Stimulated activated CD4-positive, alpha-beta T cell treated with anti-CD3 and anti-CD28 coated beads, Interleukin-1b, Interleukin-23, amount 100 ng/mL, for 1 hour (primary cell): Measurements from ENCODE around the gene GAK.

Experiments used
- DNase-seq, 2 donors: peaks; one replicate each; pipeline ENCODE4 v3.0.0-alpha.2; 2020; ENCODE audit warnings: low read depth in 2 of 2

GAK gene

GRCh38 chr4:851701-852430 lies 80.2 kb downstream of the GAK start:
- no peak for DNase-seq

- no peak for DNase-seq
These were observed 81.7 kb downstream of the GAK start for GRCh38 chr4:850323-850945.

GRCh38 chr4:849478-850175 lies 82.5 kb downstream of the GAK start:
- no peak for DNase-seq

GRCh38 chr4:848803-849477 lies 83.2 kb downstream of the GAK start:
- DNase-seq = no peak

- DNase-seq = no peak
These were observed 83.8 kb downstream of the GAK start for GRCh38 chr4:848307-848691.

- DNase-seq = no peak
These were observed 86.3 kb downstream of the GAK start for GRCh38 chr4:845836-846251.

GRCh38 chr4:845233-845835 lies 86.8 kb downstream of the GAK start:
- no peak for DNase-seq

- DNase-seq = no peak
These were observed 87.3 kb downstream of the GAK start for GRCh38 chr4:844752-845232.

- no peak for DNase-seq
These were observed 92.3 kb downstream of the GAK start for GRCh38 chr4:839675-840443.

- DNase-seq = no peak
These were observed 94.3 kb downstream of the GAK start for GRCh38 chr4:837772-838171.

- DNase-seq = no peak
These were observed 95.3 kb downstream of the GAK start for GRCh38 chr4:836750-837301.

GRCh38 chr4:836003-836511 lies 96.1 kb downstream of the GAK start:
- no peak for DNase-seq

- DNase-seq = no peak
These were observed 96.7 kb downstream of the GAK start for GRCh38 chr4:835148-836002.

GRCh38 chr4:834368-835147 lies 97.6 kb downstream of the GAK start:
- DNase-seq = no peak

GRCh38 chr4:833731-834367 lies 98.3 kb downstream of the GAK start:
- no peak for DNase-seq

GRCh38 chr4:833156-833555 lies 99.0 kb downstream of the GAK start:
- DNase-seq = no peak

- no peak for DNase-seq
These were observed 99.6 kb downstream of the GAK start for GRCh38 chr4:832536-832935.

GRCh38 chr4:832108-832507 lies 100.0 kb downstream of the GAK start:
- no peak for DNase-seq

GRCh38 chr4:831483-831805 lies 100.7 kb downstream of the GAK start:
- DNase-seq = no peak
